Right lobe of liver (tissue), 4 donors: ENCODE results near the gene SOWAHC.

Source experiments
- POLR2A ChIP-seq: fragments of 450-650 bp; IDR thresholded peaks from one replicate; pipeline ENCODE4 v1.6.1; 2017; ENCODE audit warnings: antibody characterized with exemption, mild to moderate bottlenecking
- TF ChIP-seq, protein P1 (sequence below), 4 donors: fragments of 200-600 bp in 3 of 4; fragments of 450-650 bp in 1 of 4; IDR thresholded peaks; one replicate each; pipeline versions ENCODE4 v1.5.1 to v1.8.0; 2016 to 2022; ENCODE audit warnings: antibody characterized with exemption in 4 of 4, mild to moderate bottlenecking in 2 of 4
- donor health status: DM: no; HTN: no; CAD: no.
- donor health status: DM: no; HTN: no; CAD: no.
- donor health status: DM: no; HTN: yes; CAD: no.

DNA sequence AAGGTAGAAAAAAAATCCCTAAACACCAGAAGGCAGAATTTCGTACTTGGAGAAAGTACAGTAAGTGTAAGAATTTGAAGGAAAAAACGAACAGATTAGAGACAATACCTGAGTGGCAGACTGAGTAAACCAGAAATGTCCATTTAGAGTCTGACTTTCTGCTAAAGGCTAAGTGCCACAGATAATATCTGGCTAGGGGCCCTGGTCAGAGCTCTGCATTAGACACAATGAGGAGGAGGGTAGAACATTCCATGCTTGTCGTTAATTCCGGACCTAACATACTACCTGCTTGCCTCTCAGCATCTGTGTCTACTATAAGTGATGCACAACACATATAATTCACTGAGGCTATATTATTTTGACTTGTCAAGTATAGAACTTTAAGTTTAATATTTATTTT, 18.5 kb upstream of the SOWAHC start:
- TF ChIP-seq, protein P1, sequence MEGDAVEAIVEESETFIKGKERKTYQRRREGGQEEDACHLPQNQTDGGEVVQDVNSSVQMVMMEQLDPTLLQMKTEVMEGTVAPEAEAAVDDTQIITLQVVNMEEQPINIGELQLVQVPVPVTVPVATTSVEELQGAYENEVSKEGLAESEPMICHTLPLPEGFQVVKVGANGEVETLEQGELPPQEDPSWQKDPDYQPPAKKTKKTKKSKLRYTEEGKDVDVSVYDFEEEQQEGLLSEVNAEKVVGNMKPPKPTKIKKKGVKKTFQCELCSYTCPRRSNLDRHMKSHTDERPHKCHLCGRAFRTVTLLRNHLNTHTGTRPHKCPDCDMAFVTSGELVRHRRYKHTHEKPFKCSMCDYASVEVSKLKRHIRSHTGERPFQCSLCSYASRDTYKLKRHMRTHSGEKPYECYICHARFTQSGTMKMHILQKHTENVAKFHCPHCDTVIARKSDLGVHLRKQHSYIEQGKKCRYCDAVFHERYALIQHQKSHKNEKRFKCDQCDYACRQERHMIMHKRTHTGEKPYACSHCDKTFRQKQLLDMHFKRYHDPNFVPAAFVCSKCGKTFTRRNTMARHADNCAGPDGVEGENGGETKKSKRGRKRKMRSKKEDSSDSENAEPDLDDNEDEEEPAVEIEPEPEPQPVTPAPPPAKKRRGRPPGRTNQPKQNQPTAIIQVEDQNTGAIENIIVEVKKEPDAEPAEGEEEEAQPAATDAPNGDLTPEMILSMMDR (IDR thresholded peaks at IDR 0.05) = no peak
- no peak for TF ChIP-seq POLR2A
